DND-41 (cell line): Measurements from ENCODE around the gene STK32C.

Source experiments
- ATAC-seq: fragments of 200-7000 bp; cut with Tn5 transposase; 3 replicates; pipeline ENCODE4 v1.9.1; 2021; ENCODE audit warnings: low read depth; ENCODE audit not compliant: insufficient read depth
- DNase-seq: peaks from one replicate; pipeline ENCODE4 v3.0.0-alpha.2; 2020
- H2AFZ ChIP-seq: 2 replicates; pipeline ENCODE4 v1.6.0; 2012; ENCODE audit warnings: low read depth, low read length
- H3K27ac ChIP-seq: 2 replicates; pipeline ENCODE4 v1.5.1; 2012; ENCODE audit warnings: low read length, inconsistent platforms
- H3K27me3 ChIP-seq: fragments of 200-600 bp; sonication (generic); 2 replicates; pipeline ENCODE4 v1.6.0; 2012; ENCODE audit warnings: low read length, mild to moderate bottlenecking, inconsistent platforms; ENCODE audit not compliant: insufficient read depth, poor library complexity
- H3K36me3 ChIP-seq: 2 replicates; pipeline ENCODE4 v1.5.1; 2012; ENCODE audit warnings: low read length, inconsistent platforms; ENCODE audit not compliant: insufficient read depth
- H3K4me1 ChIP-seq: 2 replicates; pipeline ENCODE4 v1.5.1; 2012; ENCODE audit warnings: mild to moderate bottlenecking, low read length; ENCODE audit not compliant: insufficient read depth
- H3K4me2 ChIP-seq: 2 replicates; pipeline ENCODE4 v1.6.0; 2012; ENCODE audit warnings: mild to moderate bottlenecking, moderate library complexity, low read length, inconsistent platforms; ENCODE audit not compliant: insufficient read depth
- H3K4me3 ChIP-seq, 2 experiments: fragments of 200-600 bp in 1 of 2; shearing (Covaris generic) in 1 of 2; 2 replicates each; pipeline ENCODE4 v1.5.1; 2012 to 2016; ENCODE audit warnings: inconsistent platforms in 2 of 2, low read length in 2 of 2, mild to moderate bottlenecking in 2 of 2, low read depth in 1 of 2, moderate library complexity in 1 of 2
- H3K79me2 ChIP-seq: 2 replicates; pipeline ENCODE4 v1.6.0; 2012; ENCODE audit warnings: low read length, inconsistent platforms; ENCODE audit not compliant: insufficient read depth
- H3K9ac ChIP-seq: 2 replicates; pipeline ENCODE4 v1.6.0; 2012; ENCODE audit warnings: low read depth, mild to moderate bottlenecking, inconsistent platforms, low read length, moderate library complexity
- H3K9me3 ChIP-seq: 2 replicates; pipeline ENCODE4 v1.5.1; 2012; ENCODE audit warnings: low read length, moderate library complexity, mild to moderate bottlenecking, inconsistent platforms; ENCODE audit not compliant: insufficient read depth, severe bottlenecking
- H4K20me1 ChIP-seq: 2 replicates; pipeline ENCODE4 v1.6.0; 2012; ENCODE audit warnings: low read length; ENCODE audit not compliant: insufficient read depth
- EZH2 ChIP-seq: IDR thresholded peaks from 3 replicates; pipeline ENCODE4 v1.6.1; 2012; ENCODE audit warnings: borderline replicate concordance, low read depth, mild to moderate bottlenecking, moderate library complexity, low read length, inconsistent platforms; ENCODE audit not compliant: severe bottlenecking
- TF ChIP-seq, protein P1 (sequence below): IDR thresholded peaks from 2 replicates; pipeline ENCODE4 v1.5.1; 2012; ENCODE audit warnings: borderline replicate concordance, low read length, moderate library complexity, mild to moderate bottlenecking; ENCODE audit not compliant: poor library complexity, severe bottlenecking; ENCODE audit errors: extremely low read depth

The STK32C gene

DNA sequence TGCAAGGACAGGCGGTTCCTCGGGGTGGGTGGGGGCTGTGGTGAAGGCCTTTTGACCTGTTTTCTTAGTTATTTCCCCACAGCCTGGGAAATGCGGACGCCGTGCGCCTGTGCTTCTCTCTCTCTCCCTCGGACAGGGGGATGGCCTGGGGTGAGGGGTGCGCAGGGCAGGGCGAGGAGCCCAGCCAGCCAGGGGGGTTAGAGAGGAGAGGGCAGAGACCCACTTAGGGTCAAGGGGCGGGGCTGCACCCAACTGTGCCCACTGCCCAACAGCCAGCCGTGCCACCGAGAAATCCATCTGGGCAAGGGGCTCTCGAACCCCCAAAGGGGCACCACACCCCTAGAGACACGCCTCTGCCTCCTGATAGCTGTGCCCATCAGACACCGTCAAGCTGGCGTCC, 67.2 kb downstream of the STK32C start:
- Histone ChIP-seq H3K9ac (no peak overlapping the region), H3K4me2 (no peak overlapping the region), H3K9me3 (no peaks in the 10 kb centered on the region), H4K20me1 (no peaks in the 10 kb centered on the region; the same call in 1 of the 2 replicates), H3K27me3 (no peaks in the 10 kb centered on the region), H3K4me3 (no peak overlapping the region), H3K27ac (no peak overlapping the region), H3K4me1 (no peaks in the 10 kb centered on the region), H3K36me3 (no peaks in the 10 kb centered on the region), H3K79me2 (no peaks in the 10 kb centered on the region), H2AFZ (no peak overlapping the region)
- no peak for TF ChIP-seq EZH2
- TF ChIP-seq, protein P1, sequence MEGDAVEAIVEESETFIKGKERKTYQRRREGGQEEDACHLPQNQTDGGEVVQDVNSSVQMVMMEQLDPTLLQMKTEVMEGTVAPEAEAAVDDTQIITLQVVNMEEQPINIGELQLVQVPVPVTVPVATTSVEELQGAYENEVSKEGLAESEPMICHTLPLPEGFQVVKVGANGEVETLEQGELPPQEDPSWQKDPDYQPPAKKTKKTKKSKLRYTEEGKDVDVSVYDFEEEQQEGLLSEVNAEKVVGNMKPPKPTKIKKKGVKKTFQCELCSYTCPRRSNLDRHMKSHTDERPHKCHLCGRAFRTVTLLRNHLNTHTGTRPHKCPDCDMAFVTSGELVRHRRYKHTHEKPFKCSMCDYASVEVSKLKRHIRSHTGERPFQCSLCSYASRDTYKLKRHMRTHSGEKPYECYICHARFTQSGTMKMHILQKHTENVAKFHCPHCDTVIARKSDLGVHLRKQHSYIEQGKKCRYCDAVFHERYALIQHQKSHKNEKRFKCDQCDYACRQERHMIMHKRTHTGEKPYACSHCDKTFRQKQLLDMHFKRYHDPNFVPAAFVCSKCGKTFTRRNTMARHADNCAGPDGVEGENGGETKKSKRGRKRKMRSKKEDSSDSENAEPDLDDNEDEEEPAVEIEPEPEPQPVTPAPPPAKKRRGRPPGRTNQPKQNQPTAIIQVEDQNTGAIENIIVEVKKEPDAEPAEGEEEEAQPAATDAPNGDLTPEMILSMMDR = no peak
- DNase-seq = no peak
- ATAC-seq = no peak

DNA sequence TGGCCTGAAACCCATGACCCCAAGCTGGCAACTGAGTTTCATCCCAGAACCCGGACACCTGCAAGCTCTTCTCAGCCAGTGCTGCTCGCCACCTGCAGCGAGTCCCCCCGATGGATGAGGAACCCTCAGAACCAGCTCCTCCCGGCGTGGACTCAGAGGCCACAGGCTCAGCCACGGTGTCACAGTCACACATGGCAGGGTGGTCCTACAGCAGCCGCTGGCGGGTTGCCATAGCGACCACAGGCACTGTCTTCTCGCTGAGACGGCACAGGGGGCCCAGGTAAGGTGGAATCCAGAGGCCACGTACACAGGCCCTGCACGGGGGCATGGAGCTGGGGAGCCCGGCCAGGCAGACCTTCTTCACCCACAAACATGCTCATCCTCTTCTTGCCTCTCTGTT, 67.6 kb downstream of the STK32C start:
- no peaks in the 10 kb centered on the region for H3K79me2 ChIP-seq
- ATAC-seq = no peak
- H3K4me3 ChIP-seq = no peak overlapping the region
- no peak for DNase-seq
- no peaks in the 10 kb centered on the region for H3K9me3 ChIP-seq
- H3K27me3 ChIP-seq = no peaks in the 10 kb centered on the region
- no peak overlapping the region for H3K9ac ChIP-seq
- no peaks in the 10 kb centered on the region for H3K4me1 ChIP-seq
- H3K36me3 ChIP-seq = no peaks in the 10 kb centered on the region
- H3K4me2 ChIP-seq = no peak overlapping the region
- no peak for TF ChIP-seq EZH2
- TF ChIP-seq, protein P1 = no peak
- H4K20me1 ChIP-seq = no peaks in the 10 kb centered on the region; the same call in 1 of the 2 replicates
- H3K27ac ChIP-seq = no peak overlapping the region
- H2AFZ ChIP-seq = no peak overlapping the region

DNA sequence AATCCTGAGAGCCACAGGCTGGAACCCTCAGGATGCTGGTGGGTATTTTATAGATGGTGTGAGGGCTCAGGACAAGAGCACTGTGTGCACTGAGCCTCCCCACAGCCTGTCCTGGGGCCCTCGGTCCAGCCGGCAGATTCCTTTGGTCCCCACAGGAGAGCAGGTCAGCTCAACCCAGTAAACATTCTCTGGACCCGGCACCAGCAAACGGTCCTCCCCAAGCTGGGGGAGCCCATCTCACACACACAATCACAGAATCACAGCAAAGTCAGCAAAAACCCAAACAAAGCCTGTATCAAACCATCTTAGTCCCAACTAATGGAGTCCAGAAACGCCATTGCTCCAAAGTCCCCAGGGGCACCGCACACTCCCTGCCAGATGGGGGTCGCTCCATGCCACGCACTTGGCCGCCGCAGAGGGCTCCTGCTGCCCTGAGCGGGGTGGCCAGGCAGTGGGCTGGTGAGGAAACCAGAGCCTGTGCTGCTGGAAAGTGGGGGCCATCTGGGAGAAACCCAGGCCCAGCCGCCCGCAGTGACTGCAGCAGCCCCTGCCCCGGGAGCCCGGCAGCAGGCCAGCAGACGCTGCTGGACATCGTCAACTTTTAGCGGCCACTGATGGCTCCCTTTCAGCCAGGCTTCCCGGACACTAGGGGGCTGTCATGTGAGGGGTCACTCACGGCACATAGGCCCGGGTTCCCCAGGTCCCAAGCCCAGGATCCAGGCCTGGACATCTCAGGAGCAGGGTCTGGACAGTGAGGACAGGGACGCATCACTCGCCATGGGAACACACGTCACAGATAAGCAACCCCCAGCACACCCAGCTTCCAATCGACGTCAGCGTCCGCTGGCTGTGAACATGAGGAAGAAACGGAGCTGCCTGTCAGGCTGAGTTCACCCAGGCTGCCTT, 68.4 kb downstream of the STK32C start:
- Histone ChIP-seq H3K27me3 (no peaks in the 10 kb centered on the region), H3K27ac (no peak overlapping the region), H3K4me1 (no peaks in the 10 kb centered on the region), H2AFZ (no peak overlapping the region), H3K9me3 (no peaks in the 10 kb centered on the region), H3K79me2 (no peaks in the 10 kb centered on the region), H4K20me1 (no peaks in the 10 kb centered on the region; the same call in 1 of the 2 replicates), H3K4me2 (no peak overlapping the region), H3K9ac (no peak overlapping the region), H3K36me3 (no peaks in the 10 kb centered on the region), H3K4me3 (no peak overlapping the region)
- no peak for TF ChIP-seq EZH2
- no peak for DNase-seq
- no peak for ATAC-seq

DNA sequence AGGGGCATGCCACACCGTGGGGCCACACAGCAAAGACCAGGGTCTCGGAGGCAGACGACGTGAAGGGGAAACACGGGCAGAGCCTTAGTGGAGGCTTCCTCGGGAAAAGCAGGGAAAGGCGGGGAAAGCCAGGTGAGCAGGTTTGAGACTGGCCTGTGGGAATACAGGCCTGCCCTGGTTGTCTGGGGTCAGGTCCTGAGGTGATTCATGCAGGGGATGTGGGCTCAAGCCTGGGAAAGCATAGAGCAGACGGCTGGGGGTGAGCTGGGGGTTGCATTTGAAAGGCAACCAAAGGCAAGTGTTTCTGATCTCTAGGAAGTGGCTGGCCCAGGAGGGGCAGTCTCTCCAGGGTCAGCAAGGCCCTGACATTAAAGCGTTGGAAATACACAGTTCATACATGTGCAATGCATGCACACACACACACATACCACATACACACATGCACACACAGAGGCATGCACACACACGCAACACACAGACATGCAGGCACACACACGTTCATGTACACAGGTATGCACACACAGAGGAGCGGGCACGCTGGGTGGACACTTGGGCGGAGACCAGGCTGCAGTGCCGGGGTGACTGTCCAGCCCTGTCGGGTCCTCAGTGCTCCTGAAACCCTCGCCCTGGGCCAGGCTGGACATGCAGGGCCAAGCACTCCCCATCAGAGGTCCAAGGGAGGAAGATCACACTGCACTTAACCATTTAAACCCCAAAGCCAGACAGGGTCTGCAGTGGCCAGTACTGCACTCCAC, 69.2 kb downstream of the STK32C start:
- no peak for ATAC-seq

More for the DNA sequence above, 69.2 kb downstream of the STK32C start:
- no peaks in the 10 kb centered on the region for H3K4me1 ChIP-seq
- no peak overlapping the region for H3K27ac ChIP-seq
- H3K79me2 ChIP-seq = no peaks in the 10 kb centered on the region
- no peak overlapping the region for H3K4me2 ChIP-seq
- no peak for DNase-seq
- H3K4me3 ChIP-seq = no peak overlapping the region
- no peak for TF ChIP-seq EZH2
- TF ChIP-seq, protein P1 = no peak
- no peaks in the 10 kb centered on the region for H3K27me3 ChIP-seq
- no peak overlapping the region for H3K9ac ChIP-seq
- H4K20me1 ChIP-seq = no peaks in the 10 kb centered on the region; the same call in 1 of the 2 replicates
- H2AFZ ChIP-seq = no peak overlapping the region
- no peaks in the 10 kb centered on the region for H3K9me3 ChIP-seq
- H3K36me3 ChIP-seq = no peaks in the 10 kb centered on the region
